Sigmoid colon (tissue), 7 donors: ENCODE data around the gene MIX23. TPM values are rescaled to one million over a fixed set of nuclear protein-coding genes. Genes with fewer than 3 reads are reported as not detected.

ENCODE experiments used
- DNase-seq: peaks from one replicate; pipeline ENCODE4 v3.0.0-alpha.2; 2019
- H3K27ac ChIP-seq, 4 donors: fragments of 200-600 bp; sonication (generic); one replicate each; pipeline ENCODE4 v1.5.1; 2016 to 2019; ENCODE audit warnings: mild to moderate bottlenecking in 1 of 4
- H3K27me3 ChIP-seq, 3 donors: fragments of 200-600 bp; sonication (generic); one replicate each; pipeline ENCODE4 v1.5.1; 2019; ENCODE audit warnings: mild to moderate bottlenecking in 1 of 3
- H3K36me3 ChIP-seq, 4 donors: fragments of 200-600 bp; sonication (generic); one replicate each; pipeline ENCODE4 v1.5.1; 2016 to 2019
- H3K4me1 ChIP-seq, 4 donors: fragments of 200-600 bp; sonication (generic); one replicate each; pipeline ENCODE4 v1.5.1; 2017 to 2019
- H3K4me3 ChIP-seq, 4 donors: fragments of 200-600 bp; sonication (generic); one replicate each; pipeline ENCODE4 v1.5.1; 2017 to 2019; ENCODE audit warnings: mild to moderate bottlenecking in 2 of 4, moderate library complexity in 1 of 4
- H3K9me3 ChIP-seq, 4 donors: fragments of 200-600 bp in 3 of 4; sonication (generic) in 3 of 4; one replicate each; pipeline versions ENCODE4 v1.5.1 to v1.6.1; 2013 to 2019
- CTCF ChIP-seq, 4 experiments: fragments of 450-650 bp in 3 of 4; fragments of 200-600 bp in 1 of 4; IDR thresholded peaks; one replicate each; pipeline ENCODE4 v1.5.1; 2016 to 2019; ENCODE audit warnings: antibody characterized with exemption in 4 of 4, mild to moderate bottlenecking in 3 of 4, moderate library complexity in 2 of 4
- EP300 ChIP-seq, 4 donors: sonication (generic); formaldehyde crosslinking; IDR thresholded peaks; one replicate each; pipeline ENCODE4 v1.6.1; 2017; ENCODE audit warnings: antibody characterized with exemption in 4 of 4
- POLR2A ChIP-seq, 2 donors: fragments of 450-650 bp; IDR thresholded peaks; one replicate each; pipeline ENCODE4 v1.6.1; 2016; ENCODE audit warnings: antibody characterized with exemption in 2 of 2, mild to moderate bottlenecking in 2 of 2, moderate library complexity in 2 of 2
- POLR2AphosphoS5 ChIP-seq, 4 donors: sonication (generic); formaldehyde crosslinking; IDR thresholded peaks; one replicate each; pipeline ENCODE4 v1.6.1; 2017; ENCODE audit warnings: antibody characterized with exemption in 4 of 4
- WGBS, 2 donors: extraction: QIAGEN DNeasy Blood & Tissue Kit; methylation state at CpG; one replicate each; pipeline ENCODE4 v1.1.7; 2013; 5-methylcytosine and 5-hydroxymethylcytosine counted together
- intact Hi-C: fragments of 100-400 bp; cut with DNase I; formaldehyde crosslinking; loops from one replicate; pipeline ENCODE4 v1.15.1; 2023
- polyA plus RNA-seq, 3 donors: library from polyadenylated mRNA; stranded (reverse); fragments of 200-250 nt; gene quantifications; one replicate each; pipeline ENCODE4 v1.2.3, GENCODE V29; 2013
- small RNA-seq, 3 donors: library from RNA; depleted of rRNA; stranded (forward); fragments of <200 nt; gene quantifications; one replicate each; pipeline ENCODE3, GENCODE V24; 2016
- total RNA-seq, 4 donors: library from RNA; depleted of rRNA; stranded (reverse); fragments of >200 nt; gene quantifications; one replicate each; pipeline ENCODE4 v1.1.0, GENCODE V29; 2016
- donor health status: healthy with polysubstance abuse.
- donor health status: Bipolar disorder and iron deficiency.
- donor health status: healthy.

Gene MIX23
- total and polyA plus RNA-seq, 7 donors = 8.2 to 49.2 (median 24.8) TPM

GRCh38 chr3:122313281-122313680 lies 69.8 kb downstream of the MIX23 start:
- no peaks in the 10 kb centered on the region for H3K27me3 ChIP-seq
- no peaks in the 10 kb centered on the region for H3K36me3 ChIP-seq
- no peaks in the 10 kb centered on the region for H3K9me3 ChIP-seq
- no peak overlapping the region for H3K4me3 ChIP-seq
- TF ChIP-seq POLR2A (IDR thresholded peaks at IDR 0.05) (no peak), EP300 (IDR thresholded peaks at IDR 0.05) (no peak), CTCF (IDR thresholded peaks at IDR 0.05) (no peak), POLR2AphosphoS5 (IDR thresholded peaks at IDR 0.05) (no peak)
- DNase-seq = no peak
- no peak overlapping the region for H3K27ac ChIP-seq
- WGBS, 2 donors = 56 to 65% methylated on average over 3 of the region's 3 CpGs
- H3K4me1 ChIP-seq = no peaks in the 10 kb centered on the region
- intact Hi-C loops = no loop called here

- intact Hi-C loops = no loop called here
These were observed 70.2 kb downstream of the MIX23 start for GRCh38 chr3:122312826-122313225.

GRCh38 chr3:122310361-122310760 lies 72.7 kb downstream of the MIX23 start:
- Histone ChIP-seq H3K4me1 (no peaks in the 10 kb centered on the region), H3K36me3 (no peaks in the 10 kb centered on the region), H3K27me3 (no peaks in the 10 kb centered on the region), H3K4me3 (no peak overlapping the region), H3K27ac (no peak overlapping the region), H3K9me3 (no peaks in the 10 kb centered on the region)
- DNase-seq = no peak
- TF ChIP-seq POLR2AphosphoS5 (IDR thresholded peaks at IDR 0.05) (no peak), CTCF (IDR thresholded peaks at IDR 0.05) (no peak), EP300 (IDR thresholded peaks at IDR 0.05) (no peak), POLR2A (IDR thresholded peaks at IDR 0.05) (no peak)
- intact Hi-C loops = no loop called here
- WGBS, 2 donors = 8 to 28% methylated on average over 1 of the region's 1 CpG

More at GRCh38 chr3:122312826-122313225, 70.2 kb downstream of the MIX23 start:
- H3K4me1 ChIP-seq = no peaks in the 10 kb centered on the region
- no peaks in the 10 kb centered on the region for H3K36me3 ChIP-seq
- no peaks in the 10 kb centered on the region for H3K9me3 ChIP-seq
- no peaks in the 10 kb centered on the region for H3K27me3 ChIP-seq
- no peak for DNase-seq
- no peak for TF ChIP-seq POLR2AphosphoS5 (IDR thresholded peaks at IDR 0.05)
- no peak for TF ChIP-seq POLR2A (IDR thresholded peaks at IDR 0.05)
- no peak overlapping the region for H3K4me3 ChIP-seq
- H3K27ac ChIP-seq = no peak overlapping the region

Small RNA genes within 50 kb of the gene (small RNA-seq; reads per million reads assigned to genes)
- gene AC083798.1 = 0 reads per million in 3 donors

Other genes starting within 250 kb of the MIX23 start
- gene CASR, start 199.6 kb downstream of the MIX23 start, total RNA-seq = under 1 TPM in 3 of 4 donors, not detected in 1; under 0.01 to 0.14 (median under 0.01) TPM
- under 1 TPM in 2 of 3 donors, not detected in 1; under 0.01 to 0.06 TPM for gene CASR, start 199.6 kb downstream of the MIX23 start, polyA plus RNA-seq
- 1 to 10 TPM in 2 of 4 donors, not detected in 2; 1.9 to 3.6 TPM for gene CSTA, start 58.0 kb downstream of the MIX23 start, total RNA-seq
- gene CSTA, start 58.0 kb downstream of the MIX23 start, polyA plus RNA-seq = 10 to 100 TPM in 2 of 3 donors, 1 to 10 TPM in 1; 9.9 to 20.4 (median 11.0) TPM
- 10 to 100 TPM; 37.1 to 56.6 (median 45.6) TPM for gene FAM162A, start 951 bp upstream of the MIX23 start, total RNA-seq
- 100 to 1,000 TPM; 200 to 298 (median 277) TPM for gene FAM162A, start 951 bp upstream of the MIX23 start, polyA plus RNA-seq
- gene WDR5B, start 32.8 kb upstream of the MIX23 start, total RNA-seq = 1 to 10 TPM; 1.9 to 4.6 (median 2.7) TPM
- gene WDR5B, start 32.8 kb upstream of the MIX23 start, polyA plus RNA-seq = 1 to 10 TPM; 1.2 to 3.2 (median 1.2) TPM
- gene KPNA1, start 131.7 kb upstream of the MIX23 start, total RNA-seq = 10 to 100 TPM; 34.9 to 50.1 (median 40.3) TPM
- 10 to 100 TPM in 2 of 3 donors, 1 to 10 TPM in 1; 9.6 to 12.8 (median 11.1) TPM for gene KPNA1, start 131.7 kb upstream of the MIX23 start, polyA plus RNA-seq
- 10 to 100 TPM; 24.5 to 43.0 (median 35.3) TPM for gene PARP9, start 181.1 kb upstream of the MIX23 start, total RNA-seq
- gene PARP9, start 181.1 kb upstream of the MIX23 start, polyA plus RNA-seq = 10 to 100 TPM; 20.4 to 48.4 (median 26.8) TPM
- 10 to 100 TPM; 18.9 to 32.6 (median 25.0) TPM for gene DTX3L, start 181.1 kb upstream of the MIX23 start, total RNA-seq
- gene DTX3L, start 181.1 kb upstream of the MIX23 start, polyA plus RNA-seq = 10 to 100 TPM in 2 of 3 donors, 1 to 10 TPM in 1; 9.6 to 33.2 (median 20.8) TPM
- gene PARP15, start 194.4 kb upstream of the MIX23 start, total RNA-seq = 1 to 10 TPM; 1.1 to 3.9 (median 2.9) TPM
- 10 to 100 TPM in 1 of 3 donors, 1 to 10 TPM in 1, not detected in 1; 1.2 to 16.8 TPM for gene PARP15, start 194.4 kb upstream of the MIX23 start, polyA plus RNA-seq